Measurements from ENCODE around the gene FTSJ3. TPM values are rescaled to one million over a fixed set of nuclear protein-coding genes. Genes with fewer than 3 reads are reported as not detected.

FTSJ3 gene
- total RNA-seq, 1 donor from 2014 or later: 48.6 TPM

DNA sequence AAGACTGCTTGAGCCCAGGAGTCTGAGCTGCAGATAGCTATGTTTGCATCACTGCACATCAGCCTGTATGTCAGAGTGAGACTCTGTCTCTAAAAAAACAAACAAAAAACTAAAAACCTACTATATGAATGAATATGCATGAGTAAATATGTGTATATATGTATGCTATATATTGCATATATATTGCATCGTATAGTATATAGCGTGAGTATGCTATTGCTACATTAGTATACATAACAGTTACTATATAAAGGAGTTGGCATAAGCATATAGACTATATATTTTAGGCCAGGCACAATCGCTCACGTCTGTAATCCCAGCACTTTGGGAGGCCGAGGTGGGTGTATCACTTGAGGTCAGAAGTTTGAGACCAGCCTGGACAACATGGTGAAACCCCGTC lies 37.4 kb downstream of the FTSJ3 start:
- peaks cover 13% of the 10 kb centered on the region for H3K36me3 Mint-ChIP-seq (ENCODE audit: low read depth, unreplicated experiment)
- no peak for DNase-seq (ENCODE audit: low spot score)
- H3K27me3 Mint-ChIP-seq (ENCODE audit: unreplicated experiment): no peaks in the 10 kb centered on the region
- H3K27ac Mint-ChIP-seq (ENCODE audit: unreplicated experiment): no peak overlapping the region
- TF ChIP-seq CTCF (IDR thresholded peaks at IDR 0.05; ENCODE audit: unreplicated experiment): no peak
- H3K4me3 Mint-ChIP-seq (ENCODE audit: unreplicated experiment): no peak overlapping the region
- no peaks in the 10 kb centered on the region for H3K4me1 Mint-ChIP-seq (ENCODE audit: unreplicated experiment)
- no peaks in the 10 kb centered on the region for H3K9me3 Mint-ChIP-seq (ENCODE audit: unreplicated experiment)

DNA sequence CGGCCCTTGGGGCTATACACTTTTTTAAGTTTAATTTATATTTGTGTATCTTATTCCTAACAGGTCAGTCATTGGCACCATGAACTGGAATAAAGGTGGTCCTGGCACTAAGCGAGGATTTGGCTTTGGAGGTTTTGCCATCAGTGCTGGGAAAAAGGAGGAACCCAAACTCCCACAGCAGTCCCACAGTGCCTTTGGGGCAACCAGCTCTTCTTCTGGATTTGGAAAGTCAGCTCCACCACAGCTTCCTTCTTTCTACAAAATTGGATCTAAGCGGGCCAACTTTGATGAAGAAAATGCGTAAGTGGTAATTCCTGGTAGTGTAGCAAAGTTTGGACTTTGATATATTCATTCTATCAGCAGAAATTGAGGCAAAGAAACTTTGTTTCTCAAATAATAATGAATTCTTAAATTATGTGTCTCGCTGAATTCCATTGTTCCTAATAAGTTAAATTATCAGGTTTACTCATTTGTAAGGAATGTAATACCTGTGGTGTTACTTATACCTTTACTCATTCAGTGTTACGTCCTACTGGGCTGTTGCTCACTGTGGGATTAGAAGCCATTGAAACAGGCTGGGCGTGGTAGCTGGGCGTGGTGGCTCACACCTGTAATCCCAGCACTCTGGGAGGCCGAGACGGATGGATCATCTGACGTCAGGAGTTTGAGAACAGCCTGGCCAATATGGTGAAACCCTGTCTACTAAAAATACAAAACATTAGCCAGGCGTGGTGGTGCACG lies 40.3 kb downstream of the FTSJ3 start:
- TF ChIP-seq CTCF (IDR thresholded peaks at IDR 0.05; ENCODE audit: unreplicated experiment): no peak
- no peak for DNase-seq (ENCODE audit: low spot score)
- Mint-ChIP-seq H3K27me3 (ENCODE audit: unreplicated experiment) (no peaks in the 10 kb centered on the region), H3K9me3 (ENCODE audit: unreplicated experiment) (no peaks in the 10 kb centered on the region), H3K4me3 (ENCODE audit: unreplicated experiment) (no peak overlapping the region), H3K36me3 (ENCODE audit: low read depth, unreplicated experiment) (peaks cover 9% of the 10 kb centered on the region), H3K4me1 (ENCODE audit: unreplicated experiment) (no peaks in the 10 kb centered on the region), H3K27ac (ENCODE audit: unreplicated experiment) (no peak overlapping the region)

- H3K4me1 Mint-ChIP-seq (ENCODE audit: unreplicated experiment): no peaks in the 10 kb centered on the region
- no peaks in the 10 kb centered on the region for H3K27me3 Mint-ChIP-seq (ENCODE audit: unreplicated experiment)
- no peak overlapping the region for H3K4me3 Mint-ChIP-seq (ENCODE audit: unreplicated experiment)
- peaks cover 9% of the 10 kb centered on the region for H3K36me3 Mint-ChIP-seq (ENCODE audit: low read depth, unreplicated experiment)
- H3K9me3 Mint-ChIP-seq (ENCODE audit: unreplicated experiment): no peaks in the 10 kb centered on the region
- no peak for TF ChIP-seq CTCF (IDR thresholded peaks at IDR 0.05; ENCODE audit: unreplicated experiment)
- no peak overlapping the region for H3K27ac Mint-ChIP-seq (ENCODE audit: unreplicated experiment)
- DNase-seq (ENCODE audit: low spot score): no peak
Observed at GRCh38 chr17:63786117-63786516, 41.3 kb downstream of the FTSJ3 start.

GRCh38 chr17:63785556-63785955 lies 41.9 kb downstream of the FTSJ3 start:
- H3K9me3 Mint-ChIP-seq (ENCODE audit: unreplicated experiment): no peaks in the 10 kb centered on the region
- H3K27ac Mint-ChIP-seq (ENCODE audit: unreplicated experiment): peak overlapping the region; percentile 9
- peaks cover 9% of the 10 kb centered on the region for H3K36me3 Mint-ChIP-seq (ENCODE audit: low read depth, unreplicated experiment)

More at GRCh38 chr17:63785556-63785955, 41.9 kb downstream of the FTSJ3 start:
- no peak overlapping the region for H3K4me3 Mint-ChIP-seq (ENCODE audit: unreplicated experiment)
- no peak for DNase-seq (ENCODE audit: low spot score)
- H3K4me1 Mint-ChIP-seq (ENCODE audit: unreplicated experiment): no peaks in the 10 kb centered on the region
- TF ChIP-seq CTCF (IDR thresholded peaks at IDR 0.05; ENCODE audit: unreplicated experiment): no peak
- no peaks in the 10 kb centered on the region for H3K27me3 Mint-ChIP-seq (ENCODE audit: unreplicated experiment)

Data from endothelial cell (in vitro differentiated cells).